ENCODE measurements around the gene ZNF350.

GRCh38 chr19:51978882-51979281, 7.8 kb downstream of the ZNF350 start:
- TF ChIP-seq POLR2A (IDR thresholded peaks at IDR 0.05; ENCODE audit: low read depth, low read length) (no peak), GATA2 (IDR thresholded peaks at IDR 0.05; ENCODE audit: insufficient read depth, insufficient read length, low read depth, low read length) (no peak), CTCF (IDR thresholded peaks at IDR 0.05; ENCODE audit: extremely low read depth in 1 of 2, insufficient read depth in 1 of 2, low read depth in 1 of 2, low read length in 2 of 2) (no peak), EZH2 (IDR thresholded peaks at IDR 0.05; ENCODE audit: borderline replicate concordance, low read depth, low read length, severe bottlenecking) (no peak), POLR2AphosphoS5 (IDR thresholded peaks at IDR 0.05; ENCODE audit: insufficient read depth, low read depth, low read length) (no peak), FOS (IDR thresholded peaks at IDR 0.05; ENCODE audit: borderline replicate concordance, insufficient read depth, low read length) (no peak), JUN (IDR thresholded peaks at IDR 0.05; ENCODE audit: borderline replicate concordance, insufficient read depth, insufficient read length, low read depth) (no peak)

Data from endothelial cell of umbilical vein (primary cell).